HG03460 (cell line): Measurements from ENCODE around the gene RBM19.

ENCODE experiments used
- ATAC-seq: cut with Tn5 transposase; IDR thresholded peaks from one replicate; pipeline ENCODE4 v1.9.1; 2021; ENCODE audit not compliant: unreplicated experiment

The RBM19 gene

DNA sequence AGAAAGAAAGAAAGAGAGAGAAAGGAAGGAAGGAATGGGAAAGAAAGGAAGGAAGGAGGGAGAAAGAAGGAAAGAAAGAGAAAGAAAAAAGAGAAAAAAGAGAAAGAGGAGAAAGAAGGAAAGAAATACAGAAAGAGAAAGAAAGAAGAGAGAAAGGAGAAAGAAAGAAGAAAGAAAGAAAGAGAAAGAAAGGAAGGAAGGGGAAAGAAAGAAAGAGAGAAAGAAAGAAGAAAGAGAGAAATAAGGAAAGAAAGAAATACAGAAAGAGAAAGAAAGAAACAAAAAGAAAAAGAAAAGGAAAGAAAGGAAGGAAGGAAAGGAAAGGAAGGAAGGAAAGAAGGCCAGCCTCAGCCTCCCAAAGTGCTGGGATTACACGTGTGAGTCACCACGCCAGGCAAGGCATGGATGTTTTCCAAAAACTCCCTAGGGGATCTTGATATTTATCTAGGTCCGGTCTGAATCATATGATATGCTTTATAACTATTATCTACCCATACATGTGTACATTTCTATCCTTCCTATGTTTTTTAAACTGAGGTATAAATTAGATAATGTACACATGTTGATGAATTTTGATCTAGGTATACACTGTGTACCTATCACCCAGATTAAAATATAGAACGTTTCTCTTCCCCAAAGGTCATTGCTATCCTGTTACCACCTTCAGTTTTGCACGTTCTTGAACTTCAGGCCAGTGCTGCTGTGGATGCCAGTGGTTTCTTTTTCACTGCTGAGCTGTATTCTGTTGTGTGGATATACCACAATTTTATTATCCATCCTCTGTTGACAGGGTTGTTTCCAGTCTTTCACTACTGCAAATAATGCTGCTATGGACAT, 177.9 kb downstream of the RBM19 start:
- no peak for ATAC-seq

DNA sequence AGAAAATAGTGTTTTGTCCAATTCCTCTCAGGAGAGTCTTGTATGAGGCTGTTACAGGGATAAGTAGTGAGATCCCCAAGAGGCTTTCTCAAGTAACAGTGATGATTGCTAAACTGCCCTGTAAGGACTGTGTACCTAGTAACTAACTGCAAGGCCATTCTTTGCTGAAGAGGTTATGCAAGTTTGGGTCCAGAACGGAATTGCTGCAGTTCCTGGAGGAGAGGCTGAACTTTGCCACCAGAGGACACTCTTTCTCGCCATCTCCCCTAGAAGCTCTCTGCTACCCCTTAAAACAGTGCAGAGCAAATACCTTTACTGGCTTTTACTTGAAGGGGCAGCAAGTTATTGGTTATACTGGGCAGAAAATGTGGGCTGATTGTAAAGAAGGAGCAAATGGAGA, 180.0 kb downstream of the RBM19 start:
- no peak for ATAC-seq

DNA sequence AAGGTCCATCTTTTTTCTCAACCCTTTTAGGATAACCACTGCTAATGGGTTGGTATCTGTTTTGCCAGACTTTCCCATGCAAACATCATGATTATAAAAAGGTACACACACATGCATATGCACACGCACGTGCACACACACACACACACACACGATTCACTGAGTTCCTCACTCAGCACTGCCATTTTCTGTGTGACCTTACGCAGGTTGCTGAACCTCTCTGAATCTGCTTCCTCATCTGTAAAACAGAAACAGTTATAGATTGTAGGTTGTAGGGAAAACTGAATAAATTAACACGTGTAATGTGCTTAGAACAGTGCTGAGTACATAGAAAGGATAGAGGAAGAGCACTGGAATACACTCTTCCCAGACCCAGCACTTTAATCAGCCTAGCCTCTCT, 182.3 kb downstream of the RBM19 start:
- ATAC-seq: no peak

DNA sequence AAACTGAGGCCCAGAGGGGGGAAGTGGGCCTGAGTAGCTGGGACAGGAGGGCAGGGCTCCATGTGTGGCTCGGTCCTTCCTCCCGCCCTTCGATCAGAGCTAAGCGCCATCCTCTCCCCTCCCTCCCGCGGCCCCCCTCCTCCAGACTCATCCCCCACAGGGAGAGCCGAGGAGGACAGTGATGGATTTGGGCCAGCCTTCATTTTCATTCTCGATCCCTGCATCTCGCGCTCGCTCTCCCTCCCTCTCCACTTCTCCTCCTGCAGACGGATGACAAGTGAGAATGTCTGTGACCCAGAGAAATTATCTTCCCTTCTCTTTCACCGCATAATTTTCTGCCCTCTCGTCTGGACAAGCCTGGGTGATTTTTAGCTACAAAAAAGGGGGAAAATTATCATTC, 183.3 kb downstream of the RBM19 start:
- ATAC-seq: no peak

GRCh38 chr12:113781415-113782198, 184.5 kb downstream of the RBM19 start:
- ATAC-seq: no peak

DNA sequence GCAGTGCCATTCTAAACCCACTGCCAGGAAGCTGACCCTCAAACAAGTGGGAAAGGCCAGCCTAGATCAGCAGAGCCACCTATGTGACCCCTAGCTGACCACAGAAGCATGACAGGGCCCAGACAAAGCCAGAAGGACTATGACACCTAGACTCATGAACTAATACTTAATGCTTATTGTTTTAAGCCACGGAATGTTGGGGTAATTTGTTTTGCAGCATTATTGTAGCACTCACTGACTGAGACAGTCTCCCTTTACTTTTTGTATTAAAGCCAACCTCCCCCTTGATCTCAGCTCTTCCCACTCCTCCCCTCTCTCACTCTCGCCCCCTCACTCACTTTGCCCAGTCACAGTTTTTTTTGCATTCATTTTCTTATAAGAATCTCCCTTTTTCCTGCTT, 186.4 kb downstream of the RBM19 start:
- ATAC-seq: no peak

- no peak for ATAC-seq
These were observed 187.5 kb downstream of the RBM19 start for GRCh38 chr12:113778432-113779132.

DNA sequence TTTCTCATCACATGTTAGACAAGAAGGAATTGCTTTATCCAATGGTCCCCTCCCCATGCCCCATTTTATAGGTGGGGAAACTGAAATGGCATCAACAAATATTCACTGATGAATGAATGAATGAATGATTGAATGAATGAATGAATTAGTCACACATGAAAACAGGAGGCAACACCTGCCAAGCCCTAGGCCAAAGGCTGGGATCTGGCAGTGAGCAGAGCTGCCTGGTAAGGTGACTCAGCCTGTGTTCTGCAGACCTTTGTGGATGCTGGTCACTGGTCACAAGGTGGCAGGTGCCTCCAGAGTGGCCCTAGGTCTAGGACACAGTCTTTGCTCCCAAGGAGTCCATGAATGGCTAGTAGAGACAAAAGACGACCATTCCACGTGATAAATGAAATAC, 188.4 kb downstream of the RBM19 start:
- ATAC-seq: no peak

DNA sequence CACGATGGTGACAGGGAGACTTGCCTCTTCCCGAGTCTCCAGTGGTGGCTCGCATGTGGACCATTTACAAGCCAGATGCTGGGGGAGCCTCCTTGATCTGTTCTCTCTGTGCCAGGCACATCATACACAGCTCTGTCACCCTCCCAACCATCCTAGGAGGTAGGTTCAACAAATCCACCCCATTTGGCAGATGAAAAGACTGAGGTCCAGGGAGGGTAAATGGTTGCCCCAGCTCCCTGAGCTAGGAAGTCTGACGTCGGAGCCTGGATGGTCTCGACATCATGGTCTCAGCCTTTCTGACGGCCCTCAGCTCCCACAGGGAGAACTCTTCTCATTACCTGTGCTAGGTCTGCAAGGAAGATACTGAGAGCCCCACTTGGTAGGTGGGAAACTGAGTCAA, 189.6 kb downstream of the RBM19 start:
- no peak for ATAC-seq

- ATAC-seq: no peak
These were observed 191.6 kb downstream of the RBM19 start for GRCh38 chr12:113774526-113774925.

GRCh38 chr12:113772505-113773030, 193.6 kb downstream of the RBM19 start:
- ATAC-seq: no peak

DNA sequence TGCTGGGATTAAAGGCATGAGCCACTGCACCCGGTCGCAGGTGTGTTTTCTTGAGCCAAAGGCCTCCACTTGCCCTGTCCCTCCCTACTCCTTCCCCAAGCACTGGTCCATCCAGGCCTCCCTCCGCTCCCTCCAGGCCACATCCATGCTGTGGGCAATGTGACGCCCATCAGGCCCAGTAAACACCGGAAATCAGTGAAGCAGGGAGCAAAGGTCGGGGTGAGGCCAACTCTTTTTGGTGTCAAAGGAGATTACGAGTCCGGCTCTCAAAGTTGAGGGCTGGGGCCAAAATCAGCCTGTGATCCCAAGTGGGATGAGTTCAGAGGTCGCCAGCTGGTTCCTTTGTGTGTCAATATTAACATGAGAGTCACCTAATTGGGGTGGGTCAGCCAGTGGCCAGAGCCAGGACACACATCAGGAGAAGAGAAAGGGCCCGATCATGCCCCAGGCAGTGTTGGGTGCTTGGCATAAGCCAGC, 195.7 kb downstream of the RBM19 start:
- ATAC-seq: no peak

GRCh38 chr12:113769305-113769704, 196.8 kb downstream of the RBM19 start:
- no peak for ATAC-seq

DNA sequence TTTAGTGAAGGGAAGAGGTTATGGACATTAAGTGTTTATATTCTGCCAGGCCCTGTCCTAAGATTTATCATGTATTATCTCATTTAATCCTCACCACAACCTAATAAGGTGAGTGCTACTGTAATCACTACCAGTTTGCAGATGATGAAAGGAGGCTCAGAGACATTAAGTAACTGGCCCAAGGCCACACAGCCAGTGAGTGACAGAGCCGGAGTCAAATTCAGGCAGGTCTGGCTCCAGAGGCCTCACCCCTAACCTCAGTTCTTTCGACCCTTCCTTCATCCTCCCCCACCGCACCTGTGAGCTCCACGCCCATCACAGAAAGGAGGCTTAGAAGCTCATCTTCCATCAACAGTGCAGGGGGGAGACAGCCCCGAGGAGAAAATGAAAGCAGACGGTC, 197.3 kb downstream of the RBM19 start:
- ATAC-seq: no peak

DNA sequence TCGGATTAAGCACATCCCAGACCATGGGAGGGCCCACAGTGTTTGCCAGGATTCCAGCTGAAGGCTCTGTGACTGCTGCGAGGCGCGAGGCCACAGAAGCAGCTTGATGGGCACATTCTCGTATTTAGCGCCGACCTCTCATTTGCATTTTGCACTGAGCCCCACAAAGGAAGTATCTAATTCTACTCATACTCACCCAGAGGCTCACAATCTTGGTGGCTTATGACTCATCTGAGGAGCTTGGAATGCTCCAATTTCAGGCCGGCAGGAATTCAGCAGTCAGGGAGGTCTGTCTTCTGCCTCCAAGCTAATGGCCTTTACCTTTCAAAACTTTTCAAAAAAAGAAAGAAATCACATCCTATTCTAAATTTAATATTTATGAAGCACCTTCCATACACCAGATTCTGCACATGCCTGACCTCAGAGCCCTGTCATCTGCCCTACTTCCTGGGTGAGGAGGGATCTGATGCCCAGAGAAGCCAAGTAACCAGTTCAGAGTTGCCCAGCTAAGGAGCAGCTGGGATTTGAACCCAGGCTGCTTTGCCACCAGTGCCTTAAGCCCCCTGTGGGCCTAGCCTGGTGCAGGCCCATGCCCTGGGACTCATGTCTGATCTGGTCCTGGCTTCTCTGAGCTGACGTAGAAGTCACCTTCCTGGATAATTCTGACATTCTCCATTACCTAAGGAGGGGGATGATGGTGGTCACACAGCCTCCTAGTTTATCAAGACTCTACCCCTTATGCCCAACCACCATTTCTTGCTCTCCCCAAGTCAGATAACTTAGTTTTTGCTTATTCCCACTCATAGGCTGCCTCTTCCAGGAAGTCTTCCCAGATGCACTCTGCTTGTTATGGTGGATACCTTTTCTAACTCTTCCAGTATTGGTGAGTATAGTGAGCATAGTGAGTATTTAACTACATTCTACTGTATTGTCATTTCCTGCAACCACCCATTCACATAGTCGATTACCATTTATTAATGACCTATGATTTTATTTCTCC, 198.9 kb downstream of the RBM19 start:
- no peak for ATAC-seq
